Duodenal mucosa (tissue), 2 donors: ENCODE results near the gene PARP9.

Experiments
- H3K27ac ChIP-seq: one replicate; pipeline ENCODE4 v1.7.0; 2013; ENCODE audit warnings: low read depth, low read length
- H3K27me3 ChIP-seq, 2 donors: one replicate each; pipeline ENCODE4 v1.7.0; 2013; ENCODE audit warnings: low read length in 2 of 2, control low read depth in 1 of 2; ENCODE audit not compliant: insufficient read depth in 2 of 2, control insufficient read depth in 1 of 2
- H3K36me3 ChIP-seq, 2 donors: one replicate each; pipeline ENCODE4 v1.7.0; 2013; ENCODE audit warnings: low read length in 2 of 2, control low read depth in 1 of 2; ENCODE audit not compliant: insufficient read depth in 2 of 2, control insufficient read depth in 1 of 2
- H3K4me1 ChIP-seq, 2 donors: one replicate each; pipeline ENCODE4 v1.7.0; 2013; ENCODE audit warnings: low read length in 2 of 2, control low read depth in 1 of 2; ENCODE audit not compliant: insufficient read depth in 2 of 2, control insufficient read depth in 1 of 2
- H3K4me3 ChIP-seq, 2 donors: one replicate each; pipeline ENCODE4 v1.7.0; 2013; ENCODE audit warnings: low read length in 2 of 2, low read depth in 1 of 2
- H3K9ac ChIP-seq, 2 donors: one replicate each; pipeline ENCODE4 v1.7.0; 2013; ENCODE audit warnings: low read length in 2 of 2, low read depth in 1 of 2
- H3K9me3 ChIP-seq, 2 donors: one replicate each; pipeline ENCODE4 v1.7.0; 2013; ENCODE audit warnings: low read length in 2 of 2, control low read depth in 1 of 2; ENCODE audit not compliant: control insufficient read depth in 1 of 2

Gene PARP9

GRCh38 chr3:122564155-122564912 lies at the start of gene PARP9, which contains the start of gene DTX3L:
Gene PARP9, minus strand, starts transcription at chr3:122564300. Its CDS starts 4,680 bp downstream, at chr3:122559620.
Gene DTX3L, plus strand, starts transcription at chr3:122564338. Its CDS starts 89 bp downstream, at chr3:122564427.
- Histone ChIP-seq H3K27me3 (no peaks in the 10 kb centered on the region), H3K4me1 (peaks cover 20 to 25% of the 10 kb centered on the region in 2 donors), H3K9me3 (no peaks in the 10 kb centered on the region), H3K9ac (peak within 1 kb of the TSS; percentile 65 to 95), H3K27ac (peak within 1 kb of the TSS; percentile 94), H3K36me3 (peaks cover 4 to 35% of the 10 kb centered on the region in 2 donors), H3K4me3 (peak within 1 kb of the TSS; percentile 73 to 94)

GRCh38 chr3:122612696-122613095 lies 48.6 kb upstream of the PARP9 start:
- Histone ChIP-seq H3K27ac (no peak overlapping the region), H3K4me3 (no peak overlapping the region)

GRCh38 chr3:122609798-122610559 lies 45.9 kb upstream of the PARP9 start:
- Histone ChIP-seq H3K36me3 (no peaks in the 10 kb centered on the region), H3K27me3 (no peaks in the 10 kb centered on the region), H3K9me3 (no peaks in the 10 kb centered on the region), H3K4me1 (no peaks in the 10 kb centered on the region), H3K9ac (no peak overlapping the region), H3K4me3 (no peak overlapping the region), H3K27ac (no peak overlapping the region)

More at GRCh38 chr3:122612696-122613095, 48.6 kb upstream of the PARP9 start:
- Histone ChIP-seq H3K9me3 (no peaks in the 10 kb centered on the region), H3K27me3 (no peaks in the 10 kb centered on the region), H3K4me1 (no peaks in the 10 kb centered on the region), H3K36me3 (no peaks in the 10 kb centered on the region), H3K9ac (no peak overlapping the region)

- Histone ChIP-seq H3K4me3 (no peak overlapping the region), H3K9ac (no peak overlapping the region), H3K27ac (no peak overlapping the region), H3K36me3 (no peaks in the 10 kb centered on the region), H3K9me3 (no peaks in the 10 kb centered on the region), H3K4me1 (no peaks in the 10 kb centered on the region), H3K27me3 (no peaks in the 10 kb centered on the region)
These were observed 44.8 kb upstream of the PARP9 start for GRCh38 chr3:122608916-122609315.

GRCh38 chr3:122606330-122606729 lies 42.2 kb upstream of the PARP9 start:
- no peaks in the 10 kb centered on the region for H3K4me1 ChIP-seq
- H3K9me3 ChIP-seq = no peaks in the 10 kb centered on the region
- no peak overlapping the region for H3K27ac ChIP-seq
- H3K27me3 ChIP-seq = no peaks in the 10 kb centered on the region
- no peaks in the 10 kb centered on the region for H3K36me3 ChIP-seq
- no peak overlapping the region for H3K9ac ChIP-seq
- H3K4me3 ChIP-seq = no peak overlapping the region

- no peaks in the 10 kb centered on the region for H3K4me1 ChIP-seq
- H3K9me3 ChIP-seq = no peaks in the 10 kb centered on the region
- no peak overlapping the region for H3K9ac ChIP-seq
- H3K27me3 ChIP-seq = no peaks in the 10 kb centered on the region
- no peaks in the 10 kb centered on the region for H3K36me3 ChIP-seq
- no peak overlapping the region for H3K27ac ChIP-seq
- no peak overlapping the region for H3K4me3 ChIP-seq
These were observed 39.0 kb upstream of the PARP9 start for GRCh38 chr3:122603056-122603455.

GRCh38 chr3:122602011-122602710 lies 38.1 kb upstream of the PARP9 start:
- no peak overlapping the region for H3K27ac ChIP-seq
- no peaks in the 10 kb centered on the region for H3K36me3 ChIP-seq
- H3K9ac ChIP-seq = no peak overlapping the region
- no peaks in the 10 kb centered on the region for H3K27me3 ChIP-seq
- no peaks in the 10 kb centered on the region for H3K9me3 ChIP-seq
- H3K4me1 ChIP-seq = no peaks in the 10 kb centered on the region
- no peak overlapping the region for H3K4me3 ChIP-seq

GRCh38 chr3:122598556-122598955 lies 34.5 kb upstream of the PARP9 start:
- no peaks in the 10 kb centered on the region for H3K27me3 ChIP-seq
- H3K9me3 ChIP-seq = no peaks in the 10 kb centered on the region
- H3K4me3 ChIP-seq = no peak overlapping the region
- no peaks in the 10 kb centered on the region for H3K36me3 ChIP-seq
- H3K9ac ChIP-seq = no peak overlapping the region
- H3K27ac ChIP-seq = no peak overlapping the region
- no peaks in the 10 kb centered on the region for H3K4me1 ChIP-seq

- Histone ChIP-seq H3K27me3 (no peaks in the 10 kb centered on the region), H3K36me3 (no peaks in the 10 kb centered on the region), H3K9me3 (no peaks in the 10 kb centered on the region), H3K4me1 (no peaks in the 10 kb centered on the region), H3K27ac (no peak overlapping the region), H3K9ac (no peak overlapping the region), H3K4me3 (no peak overlapping the region)
These were observed 34.1 kb upstream of the PARP9 start for GRCh38 chr3:122598151-122598550.

GRCh38 chr3:122594025-122594424 lies 29.9 kb upstream of the PARP9 start:
- no peaks in the 10 kb centered on the region for H3K27me3 ChIP-seq
- H3K27ac ChIP-seq = no peak overlapping the region
- no peaks in the 10 kb centered on the region for H3K4me1 ChIP-seq
- H3K36me3 ChIP-seq = no peaks in the 10 kb centered on the region
- no peaks in the 10 kb centered on the region for H3K9me3 ChIP-seq
- no peak overlapping the region for H3K4me3 ChIP-seq
- no peak overlapping the region for H3K9ac ChIP-seq
